H9 (cell line): ENCODE data around the gene FRAT2. TPM values are rescaled to one million over a fixed set of nuclear protein-coding genes. Genes with fewer than 3 reads are reported as not detected.
"Not testable (repeated sequence)": the region's sequence is repeated elsewhere in the genome, so short reads cannot be mapped to it uniquely, and the experiment has no call there.

Source experiments
- DNase-seq: peaks from one replicate; pipeline ENCODE4 v3.0.0-alpha.2; 2017
- H2AFZ ChIP-seq: one replicate; pipeline ENCODE4 v1.6.1; 2013; ENCODE audit warnings: mild to moderate bottlenecking, low read length, control low read depth, moderate library complexity
- H2AK5ac ChIP-seq: 2 replicates; pipeline ENCODE4 v1.6.1; 2013; ENCODE audit warnings: low read length, control low read depth, mixed read lengths; ENCODE audit not compliant: insufficient read length
- H2BK120ac ChIP-seq: one replicate; pipeline ENCODE4 v1.6.1; 2013; ENCODE audit warnings: low read depth, mild to moderate bottlenecking, low read length, control low read depth, inconsistent platforms; ENCODE audit not compliant: poor library complexity, severe bottlenecking
- H2BK12ac ChIP-seq: 2 replicates; pipeline ENCODE4 v1.6.1; 2013; ENCODE audit warnings: low read length, control low read depth, mixed read lengths, low read depth; ENCODE audit not compliant: insufficient read length
- H2BK15ac ChIP-seq: 2 replicates; pipeline ENCODE4 v1.6.1; 2013; ENCODE audit warnings: low read depth, low read length, control low read depth
- H2BK20ac ChIP-seq: one replicate; pipeline ENCODE4 v1.6.1; 2013; ENCODE audit warnings: low read depth, mild to moderate bottlenecking, low read length, control low read depth, inconsistent platforms; ENCODE audit not compliant: poor library complexity, severe bottlenecking
- H2BK5ac ChIP-seq: 2 replicates; pipeline ENCODE4 v1.6.1; 2013; ENCODE audit warnings: low read length, control low read depth, mixed read lengths; ENCODE audit not compliant: insufficient read length
- H3K14ac ChIP-seq: 2 replicates; pipeline ENCODE4 v1.6.1; 2013; ENCODE audit warnings: low read length, control low read depth; ENCODE audit not compliant: insufficient read depth
- H3K18ac ChIP-seq: 2 replicates; pipeline ENCODE4 v1.6.1; 2013; ENCODE audit warnings: low read depth, mild to moderate bottlenecking, mixed read lengths, low read length, control low read depth; ENCODE audit not compliant: insufficient read length
- H3K23ac ChIP-seq: 2 replicates; pipeline ENCODE4 v1.6.1; 2013; ENCODE audit warnings: low read length, control low read depth, mixed read lengths, low read depth; ENCODE audit not compliant: insufficient read length
- H3K23me2 ChIP-seq: 2 replicates; pipeline ENCODE4 v1.6.1; 2013; ENCODE audit warnings: low read depth, mild to moderate bottlenecking, mixed read lengths, low read length, control low read depth; ENCODE audit not compliant: insufficient read length, poor library complexity, severe bottlenecking
- H3K27ac ChIP-seq: 2 replicates; pipeline ENCODE4 v1.5.1; 2013; ENCODE audit warnings: low read length, control low read depth, mixed read lengths, low read depth; ENCODE audit not compliant: insufficient read length
- H3K27me3 ChIP-seq: 2 replicates; pipeline ENCODE4 v1.6.1; 2013; ENCODE audit warnings: low read length, control low read depth, inconsistent platforms; ENCODE audit not compliant: insufficient read depth
- H3K4ac ChIP-seq: 2 replicates; pipeline ENCODE4 v1.6.1; 2013; ENCODE audit warnings: low read depth, mild to moderate bottlenecking, control low read depth, inconsistent platforms, low read length, moderate library complexity
- H3K4me1 ChIP-seq: 2 replicates; pipeline ENCODE4 v1.6.1; 2013; ENCODE audit warnings: low read length, control low read depth, inconsistent platforms; ENCODE audit not compliant: insufficient read depth
- H3K4me2 ChIP-seq: 2 replicates; pipeline ENCODE4 v1.6.1; 2013; ENCODE audit warnings: low read length, control low read depth, mixed read lengths; ENCODE audit not compliant: insufficient read length, insufficient read depth
- H3K56ac ChIP-seq: 2 replicates; pipeline ENCODE4 v1.6.1; 2013; ENCODE audit warnings: low read depth, mild to moderate bottlenecking, mixed read lengths, low read length, control low read depth; ENCODE audit not compliant: insufficient read length
- H3K79me1 ChIP-seq: 2 replicates; pipeline ENCODE4 v1.6.1; 2013; ENCODE audit warnings: low read depth, mild to moderate bottlenecking, moderate library complexity, low read length, control low read depth, inconsistent platforms; ENCODE audit not compliant: insufficient read depth, poor library complexity, severe bottlenecking
- H3K79me2 ChIP-seq: 2 replicates; pipeline ENCODE4 v1.6.1; 2013; ENCODE audit warnings: low read length, control low read depth, inconsistent platforms; ENCODE audit not compliant: insufficient read depth
- H3K9ac ChIP-seq: 2 replicates; pipeline ENCODE4 v1.6.1; 2013; ENCODE audit warnings: low read length, control low read depth, mixed read lengths; ENCODE audit not compliant: insufficient read length; ENCODE audit errors: extremely low read depth
- H3K9me3 ChIP-seq: one replicate; pipeline ENCODE4 v1.6.1; 2013; ENCODE audit warnings: low read depth, low read length, inconsistent platforms; ENCODE audit not compliant: control insufficient read depth
- H3T11ph ChIP-seq: one replicate; pipeline ENCODE4 v1.6.1; 2013; ENCODE audit warnings: mild to moderate bottlenecking, low read length, control low read depth, inconsistent platforms
- H4K20me1 ChIP-seq: one replicate; pipeline ENCODE4 v1.6.1; 2013; ENCODE audit not compliant: control insufficient read depth, insufficient read length, insufficient read depth
- H4K5ac ChIP-seq: 2 replicates; pipeline ENCODE4 v1.6.1; 2013; ENCODE audit warnings: low read depth, mild to moderate bottlenecking, mixed read lengths, low read length, control low read depth; ENCODE audit not compliant: insufficient read length
- H4K8ac ChIP-seq: replicated peaks from 2 replicates; pipeline ENCODE4 v1.6.1; 2013; ENCODE audit warnings: low read length, control low read depth, mixed read lengths, low read depth; ENCODE audit not compliant: insufficient read length
- H4K91ac ChIP-seq: 2 replicates; pipeline ENCODE4 v1.6.1; 2013; ENCODE audit warnings: low read depth, mild to moderate bottlenecking, moderate library complexity, mixed read lengths, low read length, control low read depth; ENCODE audit not compliant: insufficient read length
- H3K27ac Mint-ChIP-seq, 3 experiments: 2 replicates in 2 of 3; 3 replicates in 1 of 3; pipeline ENCODE4 v1.8.0; 2020 to 2021; ENCODE audit warnings: mixed read lengths in 3 of 3, mild to moderate bottlenecking in 1 of 3, moderate library complexity in 1 of 3
- H3K27me3 Mint-ChIP-seq: 2 replicates; pipeline ENCODE4 v1.8.0; 2021; ENCODE audit warnings: low read depth, mild to moderate bottlenecking, moderate library complexity, mixed read lengths
- H3K36me3 Mint-ChIP-seq, 3 experiments: 2 replicates in 2 of 3; 3 replicates in 1 of 3; pipeline ENCODE4 v1.8.0; 2020 to 2021; ENCODE audit warnings: low read depth in 3 of 3, mixed read lengths in 3 of 3; ENCODE audit not compliant: insufficient read depth in 1 of 3
- H3K4me1 Mint-ChIP-seq, 2 experiments: 2 replicates each; pipeline ENCODE4 v1.8.0; 2020; ENCODE audit warnings: mixed read lengths in 2 of 2
- H3K4me3 Mint-ChIP-seq, 2 experiments: 2 replicates in 1 of 2; 3 replicates in 1 of 2; pipeline ENCODE4 v1.8.0; 2020 to 2021; ENCODE audit warnings: mild to moderate bottlenecking in 2 of 2, mixed read lengths in 2 of 2, moderate library complexity in 1 of 2
- H3K9me3 Mint-ChIP-seq, 2 experiments: 2 replicates in 1 of 2; 3 replicates in 1 of 2; pipeline ENCODE4 v1.8.0; 2020; ENCODE audit warnings: mild to moderate bottlenecking in 2 of 2, mixed read lengths in 2 of 2, moderate library complexity in 1 of 2
- WGBS: extraction: QIAGEN DNeasy Blood & Tissue Kit; methylation state at CpG from one replicate; pipeline ENCODE4 v1.1.7; 2013; ENCODE audit warnings: missing lambda C conversion rate, low lambda C conversion rate, mixed read lengths; ENCODE audit not compliant: insufficient read length; ENCODE audit errors: extremely low coverage; 5-methylcytosine and 5-hydroxymethylcytosine counted together
- total RNA-seq: library from RNA; stranded (reverse); gene quantifications from 2 replicates; pipeline ENCODE4 v1.2.1, GENCODE V29; 2021

The FRAT2 gene
- total RNA-seq, 1 experiment from 2014 or later: 129 TPM

DNA sequence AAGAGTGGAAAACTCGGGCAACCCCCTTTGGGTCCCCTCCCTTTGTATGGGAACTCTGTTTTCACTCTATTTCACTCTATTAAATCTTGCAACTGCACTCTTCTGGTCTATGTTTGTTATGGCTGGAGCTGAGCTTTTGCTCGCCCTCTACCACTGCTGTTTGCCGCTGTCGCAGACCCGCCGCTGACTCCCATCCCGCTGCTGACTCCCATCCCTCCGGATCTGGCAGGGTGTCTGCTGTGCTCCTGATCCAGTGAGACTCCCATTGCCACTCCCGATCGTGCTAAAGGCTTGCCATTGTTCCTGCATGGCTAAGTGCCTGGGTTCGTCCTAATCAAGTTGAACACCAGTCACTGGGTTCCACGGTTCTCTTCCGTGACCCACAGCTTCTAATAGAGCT lies 44.5 kb downstream of the FRAT2 start:
- Mint-ChIP-seq H3K27ac (peak overlapping the region in 2 of 3 experiments; percentile 86 to 88; a peak in 5 of 7 replicates), H3K36me3 (peaks cover 9 to 34% (median 12%) of the 10 kb centered on the region in 3 experiments), H3K4me1 (peaks cover 18 to 20% of the 10 kb centered on the region in 2 experiments)
- not testable (repeated sequence) for H3K9me3 Mint-ChIP-seq, H3K23me2 ChIP-seq, H3K79me2 ChIP-seq, H3K27me3 ChIP-seq, H3K27ac ChIP-seq, H4K20me1 ChIP-seq, H4K5ac ChIP-seq, H2BK120ac ChIP-seq, H3K4me1 ChIP-seq, H3K56ac ChIP-seq, DNase-seq, H2BK5ac ChIP-seq, H2BK20ac ChIP-seq, H3K4ac ChIP-seq, H3K14ac ChIP-seq, H3K18ac ChIP-seq, H3K4me3 Mint-ChIP-seq, H2BK15ac ChIP-seq, H2AK5ac ChIP-seq, H4K8ac ChIP-seq, H3K23ac ChIP-seq, H3T11ph ChIP-seq, H3K9me3 ChIP-seq, H4K91ac ChIP-seq, H3K79me1 ChIP-seq, H3K9ac ChIP-seq, H3K4me2 ChIP-seq, H3K27me3 Mint-ChIP-seq, H2BK12ac ChIP-seq, H2AFZ ChIP-seq
- no CpG with 5 or more reads among the region's 13 CpGs for WGBS

Other genes starting within 250 kb of the FRAT2 start
- gene SLIT1, start 148.8 kb downstream of the FRAT2 start, total RNA-seq: 0.46 and 0.57 TPM in 2 replicates
- 30.5 and 33.2 TPM in 2 replicates for gene ARHGAP19, start 42.1 kb downstream of the FRAT2 start, total RNA-seq
- gene FRAT1, start 15.5 kb downstream of the FRAT2 start, total RNA-seq: 7.3 and 8.1 TPM in 2 replicates
- 71.6 and 83.0 TPM in 2 replicates for gene RRP12, start 66.6 kb upstream of the FRAT2 start, total RNA-seq
- 932 and 935 TPM in 2 replicates for gene PGAM1, start 91.5 kb upstream of the FRAT2 start, total RNA-seq
- 60.3 and 66.4 TPM in 2 replicates for gene EXOSC1, start 111.3 kb upstream of the FRAT2 start, total RNA-seq
- 43.9 and 45.4 TPM in 2 replicates for gene ZDHHC16, start 111.4 kb upstream of the FRAT2 start, total RNA-seq
- 102 and 104 TPM in 2 replicates for gene MMS19, start 163.7 kb upstream of the FRAT2 start, total RNA-seq
- gene UBTD1, start 164.2 kb upstream of the FRAT2 start, total RNA-seq: 18.1 and 19.0 TPM in 2 replicates
- gene ANKRD2, start 238.1 kb upstream of the FRAT2 start, total RNA-seq: not detected in 2 replicates
- 0.72 and 0.79 TPM in 2 replicates for gene HOGA1, start 249.7 kb upstream of the FRAT2 start, total RNA-seq